ENCODE data around the gene PTPN22.

PTPN22 gene

DNA sequence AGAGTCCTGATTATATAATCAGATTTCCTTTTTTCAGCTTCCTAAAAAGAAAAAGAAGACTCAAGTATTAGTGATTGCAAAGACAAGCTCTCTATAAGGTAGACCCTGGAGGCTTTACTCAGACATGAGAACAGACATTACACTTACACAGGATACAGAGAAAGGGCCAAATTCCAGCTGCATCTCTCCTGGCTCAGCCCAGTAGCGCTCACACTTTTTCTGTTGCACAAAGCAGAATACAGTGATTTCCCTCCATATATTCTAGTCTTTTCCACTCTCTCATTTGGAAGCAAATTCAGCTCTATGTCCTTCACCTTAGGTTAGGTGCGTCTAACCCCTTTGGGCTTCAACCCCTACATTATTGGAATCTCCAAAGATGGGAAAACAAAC lies 15.1 kb downstream of the PTPN22 start:
- no peak for TF ChIP-seq CTCF (IDR thresholded peaks at IDR 0.05)

DNA sequence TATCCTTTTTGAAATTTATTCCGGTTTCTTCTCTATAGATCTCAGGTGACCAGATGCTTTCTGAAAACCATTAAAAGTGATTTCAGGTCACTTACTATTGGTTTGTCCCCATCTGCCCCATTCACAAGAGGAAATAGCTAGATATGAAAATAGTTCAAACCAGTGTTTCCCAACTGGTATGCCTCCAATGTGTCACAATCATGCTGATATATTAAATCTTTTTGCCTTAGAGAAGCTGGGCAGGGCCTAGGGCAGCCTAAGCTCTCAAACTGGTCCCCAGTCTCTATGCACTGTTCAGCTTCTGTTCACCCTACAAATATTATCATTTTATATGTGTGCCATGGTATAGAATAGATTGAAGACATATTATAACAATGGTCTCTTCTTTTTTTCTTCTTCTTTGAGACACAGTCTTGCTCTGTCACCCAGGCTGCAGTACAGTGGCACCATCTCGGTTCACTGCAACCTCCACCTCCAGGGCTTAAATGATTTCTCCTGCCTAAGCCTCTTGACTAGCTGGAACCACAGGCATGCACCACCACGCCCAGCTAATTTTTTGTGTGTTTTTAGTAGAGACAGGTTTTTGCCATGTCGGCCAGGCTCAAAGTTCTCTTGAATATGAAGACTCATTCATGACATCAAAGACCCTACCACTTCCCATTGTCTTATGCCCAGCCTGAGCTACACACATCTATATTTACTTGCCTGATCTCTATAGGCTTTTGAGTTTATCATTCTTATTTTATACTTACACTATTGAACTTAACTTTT lies 15.7 kb downstream of the PTPN22 start:
- TF ChIP-seq CTCF (IDR thresholded peaks at IDR 0.05): no peak

DNA sequence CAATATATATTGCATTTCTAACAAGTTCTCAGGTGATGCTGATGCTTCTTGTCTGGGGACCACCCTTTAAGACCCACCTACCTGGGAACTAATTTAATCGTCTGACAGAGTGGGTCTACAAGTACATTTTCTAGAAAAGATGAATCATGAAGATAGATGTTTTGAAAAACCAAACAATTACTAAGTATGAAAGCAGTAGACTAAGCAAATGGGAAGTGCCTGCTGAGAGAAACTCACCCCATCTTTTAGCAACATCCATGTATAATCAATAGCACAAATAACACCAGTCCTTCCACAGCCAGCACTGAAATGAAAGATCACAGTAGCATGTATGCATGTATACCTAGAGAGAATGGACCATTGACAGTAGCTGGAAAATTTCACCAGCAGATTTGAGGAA lies 17.3 kb downstream of the PTPN22 start:
- no peak for TF ChIP-seq CTCF (IDR thresholded peaks at IDR 0.05)

DNA sequence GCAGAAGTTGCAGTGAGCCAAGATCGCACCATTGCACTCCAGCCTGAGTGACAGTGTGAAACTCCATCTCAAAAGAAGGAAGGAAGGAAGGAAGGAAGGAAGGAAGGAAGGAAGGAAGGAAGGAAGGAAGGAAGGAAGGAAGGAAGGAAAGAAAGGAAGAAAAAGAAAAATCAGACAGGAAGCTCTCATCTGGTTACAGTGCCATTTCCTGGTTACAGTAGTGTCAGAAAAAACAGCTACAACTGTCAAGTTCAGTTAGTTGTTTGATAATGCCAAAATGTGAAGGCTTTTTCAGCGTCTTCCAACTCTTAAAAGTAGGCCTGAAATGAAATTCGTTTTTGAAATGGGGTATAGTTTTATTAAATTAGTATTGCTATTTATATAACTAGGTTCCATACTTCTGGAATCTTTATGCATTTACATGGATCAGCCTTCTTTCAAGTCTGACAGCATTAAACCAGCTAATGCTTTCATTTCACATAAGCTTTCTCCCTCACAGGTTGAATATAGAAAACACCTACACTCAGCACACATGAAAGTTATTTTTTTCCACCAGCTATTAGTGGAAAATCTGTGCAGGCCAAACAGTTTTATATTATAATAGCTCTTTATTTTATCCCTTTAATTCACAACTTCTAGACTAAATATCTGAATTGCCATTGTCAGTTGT lies 21.2 kb downstream of the PTPN22 start:
- no peak for TF ChIP-seq CTCF (IDR thresholded peaks at IDR 0.05)

- no peak for TF ChIP-seq CTCF (IDR thresholded peaks at IDR 0.05)
Observed at GRCh38 chr1:113849072-113849471, 22.4 kb downstream of the PTPN22 start.

- no peak for TF ChIP-seq CTCF (IDR thresholded peaks at IDR 0.05)
Observed at GRCh38 chr1:113846391-113847035, 25.0 kb downstream of the PTPN22 start.

- TF ChIP-seq CTCF (IDR thresholded peaks at IDR 0.05): no peak
Observed at GRCh38 chr1:113836534-113836933, 35.0 kb downstream of the PTPN22 start.
